A549 (cell line): ENCODE data around the gene CMTM5. TPM values are rescaled to one million over a fixed set of nuclear protein-coding genes. Genes with fewer than 3 reads are reported as not detected.

Experiments
- ATAC-seq, 2 experiments: fragments of 200-7000 bp in 1 of 2; fragments of >200 bp in 1 of 2; cut with Nextera tagmentation in 1 of 2; cut with Tn5 transposase in 1 of 2; 3 replicates each; pipeline versions ENCODE4 v1.8.0 to v1.9.1; 2018 to 2020; ENCODE audit warnings: mild to moderate bottlenecking in 1 of 2, moderate library complexity in 1 of 2
- CTCF ChIA-PET: fragments of 300-600 bp; sonication (Branson Sonifier 250); formaldehyde crosslinking; extraction: SDS; loops from one replicate; lab custom pipeline; 2021; ENCODE audit warnings: antibody characterized with exemption, inconsistent platforms; lab: Yijun Ruan, JAX
- POLR2A ChIA-PET: fragments of 350-600 bp; formaldehyde crosslinking; extraction: SDS; loops from one replicate; lab custom pipeline; 2021; ENCODE audit warnings: antibody characterized with exemption, inconsistent platforms; lab: Yijun Ruan, JAX
- DNase-seq, 2 experiments: peaks; one replicate each; pipeline versions ENCODE4 v3.0.0 to v3.0.0-alpha.2; 2011 to 2016; ENCODE audit warnings: low read depth in 1 of 2, low spot score in 1 of 2
- FAIRE-seq: peaks from 2 replicates; lab custom pipeline; 2011; peaks lifted over from hg19 to GRCh38; lab: Jason Lieb, UNC
- H3K27ac ChIP-seq, 2 experiments: fragments of >200 bp; sonication (Bioruptor Twin); formaldehyde crosslinking; 3 replicates each; pipeline ENCODE4 v1.5.1; 2016 to 2017
- H3K4me1 ChIP-seq: fragments of >200 bp; sonication (Bioruptor Twin); formaldehyde crosslinking; 3 replicates; pipeline ENCODE4 v1.6.1; 2016
- H3K4me2 ChIP-seq: fragments of >200 bp; sonication (Bioruptor Twin); formaldehyde crosslinking; 3 replicates; pipeline ENCODE4 v1.6.1; 2016
- H3K4me3 ChIP-seq: fragments of >200 bp; sonication (Bioruptor Twin); formaldehyde crosslinking; 3 replicates; pipeline ENCODE4 v1.5.1; 2016
- H3K9me3 ChIP-seq: fragments of >200 bp; sonication (Bioruptor Twin); formaldehyde crosslinking; 3 replicates; pipeline ENCODE4 v1.6.1; 2016
- BCL3 ChIP-seq: fragments of >200 bp; sonication (Bioruptor Twin); formaldehyde crosslinking; IDR thresholded peaks from 3 replicates; pipeline ENCODE4 v1.6.1; 2016
- CBX2 ChIP-seq: fragments of 200-600 bp; sonication (generic); IDR thresholded peaks from 2 replicates; pipeline ENCODE4 v1.6.1; 2016; ENCODE audit warnings: low read depth, mild to moderate bottlenecking, borderline replicate concordance
- CHD2 ChIP-seq: fragments of 150-350 bp; IDR thresholded peaks from 2 replicates; pipeline ENCODE4 v1.6.1; 2014; ENCODE audit warnings: low read length; ENCODE audit not compliant: partially characterized antibody
- CHD4 ChIP-seq: fragments of 200-600 bp; sonication (generic); IDR thresholded peaks from 2 replicates; pipeline ENCODE4 v1.6.1; 2016; ENCODE audit warnings: antibody characterized with exemption, mild to moderate bottlenecking, borderline replicate concordance
- EHF ChIP-seq: fragments of 250-450 bp; sonication (Bioruptor Pico); IDR thresholded peaks from 2 replicates; pipeline ENCODE4 v1.5.0; 2020; ENCODE audit warnings: mild to moderate bottlenecking
- EP300 ChIP-seq, 2 experiments: fragments of >200 bp; sonication (Bioruptor Twin); formaldehyde crosslinking; IDR thresholded peaks; 2 replicates in 1 of 2; 3 replicates in 1 of 2; pipeline ENCODE4 v1.6.1; 2016 to 2017
- ESRRA ChIP-seq: fragments of 150-350 bp; IDR thresholded peaks from 2 replicates; pipeline ENCODE4 v1.6.1; 2014; ENCODE audit warnings: mild to moderate bottlenecking, low read length, borderline replicate concordance
- FOXS1 ChIP-seq: fragments of 250-450 bp; sonication (Bioruptor Pico); IDR thresholded peaks from 2 replicates; pipeline ENCODE4 v1.5.0; 2020; ENCODE audit warnings: mild to moderate bottlenecking, moderate library complexity
- GATA3 ChIP-seq: IDR thresholded peaks from 2 replicates; pipeline ENCODE4 v1.6.1; 2012; ENCODE audit warnings: borderline replicate concordance
- HEYL ChIP-seq: fragments of 250-450 bp; sonication (Bioruptor Pico); IDR thresholded peaks from 2 replicates; pipeline ENCODE4 v1.8.0; 2021; ENCODE audit warnings: mild to moderate bottlenecking, moderate library complexity
- HOXB13 ChIP-seq: fragments of 250-450 bp; sonication (Bioruptor Pico); IDR thresholded peaks from 2 replicates; pipeline ENCODE4 v1.5.0; 2020; ENCODE audit warnings: low read depth, mild to moderate bottlenecking, moderate library complexity
- HOXB5 ChIP-seq: fragments of 250-450 bp; sonication (Bioruptor Pico); IDR thresholded peaks from 2 replicates; pipeline ENCODE4 v1.5.0; 2020; ENCODE audit warnings: mild to moderate bottlenecking, moderate library complexity
- JUN ChIP-seq, 2 experiments: fragments of >200 bp; sonication (Bioruptor Twin); formaldehyde crosslinking; IDR thresholded peaks; 2 replicates in 1 of 2; 3 replicates in 1 of 2; pipeline ENCODE4 v1.6.1; 2016 to 2017
- JUNB ChIP-seq: fragments of >200 bp; sonication (Bioruptor Twin); formaldehyde crosslinking; IDR thresholded peaks from 2 replicates; pipeline ENCODE4 v1.6.1; 2016
- KDM1A ChIP-seq: fragments of 200-600 bp; sonication (generic); IDR thresholded peaks from 2 replicates; pipeline ENCODE4 v1.6.1; 2016; ENCODE audit warnings: low read depth, mild to moderate bottlenecking
- KDM5A ChIP-seq: fragments of 200-600 bp; sonication (generic); IDR thresholded peaks from 2 replicates; pipeline ENCODE4 v1.6.1; 2016; ENCODE audit warnings: antibody characterized with exemption, mild to moderate bottlenecking
- MAZ ChIP-seq: fragments of 150-350 bp; IDR thresholded peaks from 2 replicates; pipeline ENCODE4 v1.6.1; 2014; ENCODE audit warnings: antibody characterized with exemption, low read depth, low read length, borderline replicate concordance
- MYC ChIP-seq: IDR thresholded peaks from 2 replicates; pipeline ENCODE4 v1.6.1; 2012; ENCODE audit warnings: mild to moderate bottlenecking, inconsistent platforms, low read length, improper control_type of control experiment, borderline replicate concordance
- PHF8 ChIP-seq: fragments of 200-600 bp; sonication (generic); IDR thresholded peaks from 2 replicates; pipeline ENCODE4 v1.6.1; 2016; ENCODE audit warnings: low read depth, mild to moderate bottlenecking, antibody characterized with exemption, moderate library complexity, borderline replicate concordance
- POLR2A ChIP-seq: IDR thresholded peaks from 2 replicates; pipeline ENCODE4 v1.6.1; 2012; ENCODE audit warnings: mild to moderate bottlenecking, low read length
- RCOR1 ChIP-seq: fragments of 150-350 bp; IDR thresholded peaks from 2 replicates; pipeline ENCODE4 v1.6.1; 2014; ENCODE audit warnings: antibody characterized with exemption, low read length, low read depth
- SMC3 ChIP-seq: fragments of >200 bp; sonication (Bioruptor Twin); formaldehyde crosslinking; IDR thresholded peaks from 3 replicates; pipeline ENCODE4 v1.6.1; 2018; ENCODE audit warnings: inconsistent platforms
- SREBF2 ChIP-seq: fragments of 450-650 bp; IDR thresholded peaks from 2 replicates; pipeline ENCODE4 v1.6.1; 2014; ENCODE audit warnings: mild to moderate bottlenecking, moderate library complexity
- TFCP2L1 ChIP-seq: fragments of 250-450 bp; sonication (Bioruptor Pico); IDR thresholded peaks from 2 replicates; pipeline ENCODE4 v1.5.0; 2021; ENCODE audit warnings: mild to moderate bottlenecking
- TP53 ChIP-seq: fragments of 250-450 bp; sonication (Bioruptor Pico); IDR thresholded peaks from 2 replicates; pipeline ENCODE4 v1.5.0; 2021; ENCODE audit warnings: mild to moderate bottlenecking, moderate library complexity
- ZC3H11A ChIP-seq: fragments of 450-650 bp; IDR thresholded peaks from 2 replicates; pipeline ENCODE4 v1.6.1; 2014; ENCODE audit warnings: antibody characterized with exemption, mild to moderate bottlenecking
- ZSCAN20 ChIP-seq: fragments of 250-450 bp; sonication (Bioruptor Pico); IDR thresholded peaks from 2 replicates; pipeline ENCODE4 v1.8.0; 2022; ENCODE audit warnings: mild to moderate bottlenecking, moderate library complexity
- WGBS: methylation state at CpG from one replicate; pipeline ENCODE4 v1.1.6; 2017; ENCODE audit errors: missing lambda C conversion rate; 5-methylcytosine and 5-hydroxymethylcytosine counted together
- polyA plus RNA-seq, 4 experiments: library from polyadenylated mRNA; depleted of rRNA in 3 of 4; stranded (reverse); fragments of >200 nt; fragmentation: RNase III in 1 of 4; extraction: RNeasy Plus Mini Kit Qiagen cat#74134 plus additional on column Dnase treatment in 1 of 4; gene quantifications; 2 replicates in 3 of 4; 3 replicates in 1 of 4; pipeline ENCODE4 v1.2.3, GENCODE V29; 2011 to 2017

The CMTM5 gene
- polyA plus RNA-seq, 2 of the 4 experiments (the other 2 are of a cell fraction) = not detected

DNA sequence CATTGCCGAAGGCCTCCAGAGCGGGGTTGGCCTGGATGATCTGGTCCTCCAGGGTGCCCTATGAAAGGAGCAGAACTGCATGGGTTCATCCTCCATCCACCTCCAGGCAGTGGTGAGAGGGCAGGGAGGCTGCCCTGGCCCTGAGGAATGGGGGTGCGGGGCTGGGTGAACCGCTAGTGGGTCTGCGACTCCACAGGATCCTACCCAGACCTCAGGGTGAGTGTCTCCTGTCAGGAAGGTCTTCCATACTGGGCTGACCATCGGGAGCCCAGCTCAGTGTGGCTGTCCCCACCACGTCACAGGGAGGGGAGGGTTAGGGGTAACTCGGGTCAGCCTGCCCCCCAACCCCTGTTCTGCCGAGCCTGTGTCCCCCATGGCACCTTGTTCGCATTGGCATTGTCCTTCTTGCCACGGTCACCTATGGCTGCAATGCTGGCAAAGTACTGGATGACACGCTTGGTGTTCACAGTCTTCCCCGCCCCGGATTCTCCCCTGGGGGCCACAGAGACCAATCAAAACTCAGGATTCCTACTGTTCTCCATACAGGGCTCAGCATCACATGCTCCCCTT, 27.6 kb downstream of the CMTM5 start:
- Histone ChIP-seq H3K9me3 (no peaks in the 10 kb centered on the region), H3K4me3 (no peak overlapping the region), H3K27ac (no peak overlapping the region), H3K4me1 (no peaks in the 10 kb centered on the region), H3K4me2 (no peak overlapping the region)
- no peak for FAIRE-seq
- POLR2A ChIA-PET = no interaction called here
- CTCF ChIA-PET = interaction anchor here (1.3 kb wide), 1 partner anchor 24 kb away, joined by 3 read pairs; no protein-coding TSS in a partner anchor
- DNase-seq = no peak
- ATAC-seq = peak in 1 of 2 experiments; percentile 9; a peak in 2 of 6 replicates
- no peak for TF ChIP-seq HEYL (CRISPR knock-in tag)
- TF ChIP-seq TFCP2L1 (CRISPR knock-in tag) = no peak
- TF ChIP-seq POLR2A = no peak
- no peak for TF ChIP-seq CBX2
- TF ChIP-seq BCL3 = no peak
- no peak for TF ChIP-seq ZSCAN20 (CRISPR knock-in tag)
- no peak for TF ChIP-seq CHD4
- TF ChIP-seq MYC = no peak
- TF ChIP-seq PHF8 = no peak
- no peak for TF ChIP-seq GATA3
- TF ChIP-seq JUN (IDR thresholded peaks at IDR 0.05) = no peak
- no peak for TF ChIP-seq ESRRA
- TF ChIP-seq TP53 (CRISPR knock-in tag) = no peak
- no peak for TF ChIP-seq EHF (CRISPR knock-in tag)
- no peak for TF ChIP-seq CHD2
- TF ChIP-seq KDM1A = no peak
- TF ChIP-seq SMC3 = no peak
- no peak for TF ChIP-seq FOXS1 (CRISPR knock-in tag)
- TF ChIP-seq MAZ = no peak
- WGBS = 36% methylated on average over 11 of the region's 14 CpGs

DNA sequence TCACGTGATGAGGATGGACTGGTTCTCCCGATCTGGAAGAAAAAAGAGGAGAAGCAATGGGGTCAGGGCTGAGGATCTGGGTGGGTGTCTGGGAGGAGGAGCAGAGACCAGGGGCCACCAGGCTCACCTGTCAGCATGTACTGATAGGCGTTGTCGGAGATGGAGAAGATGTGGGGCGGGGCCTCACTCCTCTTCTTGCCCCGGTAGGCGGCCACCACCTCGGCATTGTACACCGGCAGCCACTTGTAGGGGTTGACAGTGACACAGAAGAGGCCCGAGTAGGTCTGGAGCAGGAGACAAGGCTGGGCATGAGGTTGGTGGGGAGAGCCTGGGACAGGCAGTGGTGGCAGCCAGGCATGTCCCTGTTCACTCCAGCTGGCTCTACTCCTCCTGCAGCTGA, 28.2 kb downstream of the CMTM5 start:
- POLR2A ChIA-PET = no interaction called here
- DNase-seq = no peak
- H3K4me2 ChIP-seq = no peak overlapping the region
- no peaks in the 10 kb centered on the region for H3K4me1 ChIP-seq
- no peak for FAIRE-seq
- 21% methylated on average over 10 of the region's 10 CpGs for WGBS
- TF ChIP-seq ZSCAN20 (CRISPR knock-in tag) (no peak), SREBF2 (no peak), GATA3 (no peak), HOXB5 (CRISPR knock-in tag) (no peak), PHF8 (no peak), CHD4 (no peak), HOXB13 (CRISPR knock-in tag) (no peak), EP300 (IDR thresholded peaks at IDR 0.05) (no peak), JUNB (no peak), MAZ (no peak)
- H3K4me3 ChIP-seq = no peak overlapping the region
- H3K27ac ChIP-seq = no peak overlapping the region
- ATAC-seq = no peak
- CTCF ChIA-PET = interaction anchor here (1.3 kb wide), 1 partner anchor 25 kb away, joined by 3 read pairs; no protein-coding TSS in a partner anchor
- no peaks in the 10 kb centered on the region for H3K9me3 ChIP-seq

GRCh38 chr14:23405516-23406025, 28.7 kb downstream of the CMTM5 start:
- Histone ChIP-seq H3K4me3 (no peak overlapping the region), H3K9me3 (no peaks in the 10 kb centered on the region), H3K27ac (no peak overlapping the region), H3K4me1 (no peaks in the 10 kb centered on the region), H3K4me2 (no peak overlapping the region)
- no peak for TF ChIP-seq RCOR1
- no peak for TF ChIP-seq KDM1A
- no peak for TF ChIP-seq ZC3H11A
- TF ChIP-seq KDM5A = no peak
- 72% methylated on average over 12 of the region's 13 CpGs for WGBS
- ChIA-PET CTCF (no interaction called here), POLR2A (no interaction called here)
- no peak for DNase-seq
- ATAC-seq = no peak
- FAIRE-seq = no peak
